ENCODE measurements around the gene ZDHHC3.
A peak's percentile ranks its signal among the peaks of the same experiment; 100 is the strongest.

ZDHHC3 gene

GRCh38 chr3:44890852-44891251, 85.1 kb downstream of the ZDHHC3 start:
- DNase-seq, result no peak

DNA sequence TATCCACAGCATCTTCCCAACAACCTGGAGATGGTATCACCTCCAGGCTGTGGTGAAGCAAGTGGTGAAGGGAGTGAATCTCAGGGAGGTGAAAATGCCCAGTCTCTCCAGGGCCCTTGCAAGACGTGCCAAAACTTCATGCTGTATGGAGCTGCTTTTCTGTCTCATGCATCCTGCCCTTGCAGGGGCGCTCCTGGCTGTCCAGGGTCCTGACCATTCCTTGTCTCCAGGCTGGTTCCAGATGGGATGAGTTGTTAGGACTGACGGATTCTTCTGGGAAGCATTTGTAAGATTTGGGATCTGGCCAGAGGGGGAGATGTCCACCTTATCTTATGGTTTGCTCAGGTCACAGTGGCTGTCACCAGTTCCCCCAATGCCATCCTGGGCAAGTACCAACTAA, 85.7 kb downstream of the ZDHHC3 start:
- no peak for DNase-seq

GRCh38 chr3:44887101-44887500, 88.9 kb downstream of the ZDHHC3 start:
- DNase-seq, result no peak

DNA sequence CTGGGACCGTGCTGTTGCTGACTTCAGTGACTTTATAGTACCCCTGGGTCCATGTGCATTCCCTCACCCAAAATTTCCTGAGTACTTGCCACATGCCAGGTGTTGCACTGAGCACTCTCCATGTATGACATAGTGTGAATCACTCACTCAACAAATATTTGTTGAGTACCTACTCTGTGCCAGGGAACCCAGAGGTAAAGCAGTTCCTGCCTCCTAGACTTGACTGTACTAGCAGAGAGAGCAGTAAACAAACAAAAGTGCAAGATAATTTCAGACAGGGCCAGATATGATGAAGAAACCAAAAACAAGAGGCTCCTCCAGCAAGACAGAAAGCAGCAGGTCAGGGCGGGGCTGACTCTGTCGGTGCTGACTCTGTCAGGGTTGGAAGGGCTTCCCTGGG, 89.4 kb downstream of the ZDHHC3 start:
- DNase-seq, result no peak

DNA sequence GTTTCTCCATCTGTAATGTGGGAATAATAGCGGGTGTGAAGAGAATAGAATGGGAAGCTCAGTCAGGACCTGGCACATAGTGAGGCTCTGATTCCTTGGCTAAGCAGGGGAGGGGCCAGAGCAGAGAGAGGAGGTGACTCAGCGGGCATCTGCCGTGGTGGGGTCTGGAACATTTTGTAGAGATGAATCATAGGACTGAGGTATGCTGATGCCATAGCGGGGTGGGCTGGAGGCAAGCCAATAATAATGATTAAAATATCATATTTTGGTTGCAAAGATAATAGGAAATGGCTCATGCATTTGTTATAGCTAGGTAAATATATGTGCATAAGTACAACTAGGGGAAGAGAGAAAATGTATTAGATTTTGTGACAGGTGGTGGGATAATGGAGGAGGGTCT, 90.4 kb downstream of the ZDHHC3 start:
- DNase-seq, result no peak

GRCh38 chr3:44883999-44884431, 92.0 kb downstream of the ZDHHC3 start:
- DNase-seq, result peak; percentile 58

GRCh38 chr3:44883213-44883955, 92.6 kb downstream of the ZDHHC3 start:
- DNase-seq, result no peak

GRCh38 chr3:44880284-44880683, 95.7 kb downstream of the ZDHHC3 start:
- no peak for DNase-seq

- DNase-seq, result no peak
Observed at GRCh38 chr3:44877333-44877732, 98.6 kb downstream of the ZDHHC3 start.

- no peak for DNase-seq
Observed at GRCh38 chr3:44875596-44875995, 100.4 kb downstream of the ZDHHC3 start.

Measured in femur (tissue), 1 donor.